Measurements from ENCODE around the gene DNAJB4.
"Not testable (repeated sequence)": the region's sequence is repeated elsewhere in the genome, so short reads cannot be mapped to it uniquely, and the experiment has no call there.

DNAJB4 gene

GRCh38 chr1:77991638-77992037 is 13.1 kb upstream of the DNAJB4 start:
- no peak for DNase-seq

- DNase-seq: no peak
These were observed 10.5 kb upstream of the DNAJB4 start for GRCh38 chr1:77994117-77994705.

- DNase-seq: no peak
These were observed 8.0 kb upstream of the DNAJB4 start for GRCh38 chr1:77996734-77997133.

GRCh38 chr1:78000536-78000935 is 4.2 kb upstream of the DNAJB4 start:
- DNase-seq: not testable (repeated sequence)

GRCh38 chr1:78003070-78003746 is 1.5 kb upstream of the DNAJB4 start:
- no peak for DNase-seq

- peak in 1 of 2 experiments; percentile 8 for DNase-seq
These were observed 639 bp upstream of the DNAJB4 start for GRCh38 chr1:78003882-78004718.

GRCh38 chr1:78005448-78005722 is 646 bp downstream of the DNAJB4 start:
- DNase-seq: no peak

GRCh38 chr1:78005755-78006154 is 1.0 kb downstream of the DNAJB4 start:
- no peak for DNase-seq

GRCh38 chr1:78006521-78006920 is 1.8 kb downstream of the DNAJB4 start:
- DNase-seq: no peak

- no peak for DNase-seq
These were observed 3.1 kb downstream of the DNAJB4 start for GRCh38 chr1:78007677-78008341.

- DNase-seq: no peak
These were observed 4.5 kb downstream of the DNAJB4 start for GRCh38 chr1:78009276-78009675.

GRCh38 chr1:78009836-78010235 is 5.1 kb downstream of the DNAJB4 start:
- no peak for DNase-seq

GRCh38 chr1:78011050-78011449 is 6.3 kb downstream of the DNAJB4 start:
- DNase-seq: no peak

- DNase-seq: no peak
These were observed 10.4 kb downstream of the DNAJB4 start for GRCh38 chr1:78015148-78015547.

GRCh38 chr1:78019024-78019423 is 14.3 kb downstream of the DNAJB4 start:
- no peak for DNase-seq

- DNase-seq: not testable (repeated sequence)
These were observed 16.4 kb downstream of the DNAJB4 start for GRCh38 chr1:78021134-78021533.

- DNase-seq: no peak
These were observed 25.1 kb downstream of the DNAJB4 start for GRCh38 chr1:78029793-78030192.

- DNase-seq: no peak
These were observed 28.5 kb downstream of the DNAJB4 start for GRCh38 chr1:78032996-78033796.

GRCh38 chr1:78033797-78034172 is 29.0 kb downstream of the DNAJB4 start:
- no peak for DNase-seq

GRCh38 chr1:78035121-78035520 is 30.4 kb downstream of the DNAJB4 start:
- DNase-seq: no peak

GRCh38 chr1:78036450-78036849 is 31.7 kb downstream of the DNAJB4 start:
- DNase-seq: no peak

- DNase-seq: no peak
These were observed 33.3 kb downstream of the DNAJB4 start for GRCh38 chr1:78038071-78038470.

- no peak for DNase-seq
These were observed 33.8 kb downstream of the DNAJB4 start for GRCh38 chr1:78038491-78038939.
